Heart left ventricle (tissue), 13 donors: ENCODE results near the gene FAT2.

ENCODE experiments used
- CTCF ChIP-seq, 12 donors: fragments of 200-600 bp; sonication (generic) in 4 of 12; IDR thresholded peaks; one replicate each; pipeline versions ENCODE4 v1.5.0 to v1.8.0; 2018 to 2022; ENCODE audit warnings: antibody characterized with exemption in 12 of 12, mild to moderate bottlenecking in 5 of 12
- POLR2A ChIP-seq, 2 donors: fragments of 450-650 bp; IDR thresholded peaks; one replicate each; pipeline ENCODE4 v1.6.1; 2017; ENCODE audit warnings: antibody characterized with exemption in 2 of 2, mild to moderate bottlenecking in 2 of 2, moderate library complexity in 2 of 2
- donor health status: ischemic (EF 13 %, LVEDD 7.1; RV severe dilation, severe dysfunction).
- donor health status: DM: no; HTN: yes; CAD: no.
- donor health status: DM: no; HTN: no; CAD: no.
- donor health status: ischemic (EF 25% LVEDD 6.9; RV normal size, moderate dysfunction).
- donor health status: ischemic (EF 25% LVEDD 5.7; RV mildly dilated, moderate dysfunction).
- donor health status: ischemic (EF 35%, LVEDD 5.7; RV mildly dilated, moderate dysfunction).
- donor health status: nonischemic (EF 11% LVEDD 7.7; RV severe dilation, severe dysfunction).
- donor health status: DM: yes; HTN: yes; CAD: no.
- donor health status: PGD.
- donor health status: ischemic (EF 29% LVEDD 5.4; RV normal size, mild dysfunction).
- donor health status: nonischemic (EF 23%, LVEDD 6.1; RV moderate dilation, normal function).

GRCh38 chr5:151631941-151632340 lies 40.8 kb upstream of the FAT2 start:
- TF ChIP-seq POLR2A (IDR thresholded peaks at IDR 0.05) (no peak), CTCF (IDR thresholded peaks at IDR 0.05) (no peak)
